H54 (cell line): Measurements from ENCODE around the gene SPRED1.

Source experiments
- DNase-seq: peaks from one replicate; pipeline ENCODE4 v3.0.0; 2011; ENCODE audit warnings: low spot score, mixed read lengths; ENCODE audit not compliant: insufficient read length
- FAIRE-seq: peaks from 3 replicates; lab custom pipeline; 2011; peaks lifted over from hg19 to GRCh38; lab: Jason Lieb, UNC
- POLR2A ChIP-seq: IDR thresholded peaks from 2 replicates; pipeline ENCODE4 v1.6.1; 2011; ENCODE audit warnings: low read depth, mild to moderate bottlenecking, low read length

The SPRED1 gene

GRCh38 chr15:38374556-38374955 lies 121.9 kb downstream of the SPRED1 start:
- FAIRE-seq (no peak), DNase-seq (no peak)
- TF ChIP-seq POLR2A: no peak

GRCh38 chr15:38376081-38376480 lies 123.4 kb downstream of the SPRED1 start:
- FAIRE-seq: no peak
- DNase-seq: no peak
- no peak for TF ChIP-seq POLR2A

GRCh38 chr15:38377636-38378035 lies 125.0 kb downstream of the SPRED1 start:
- FAIRE-seq (no peak), DNase-seq (no peak)
- no peak for TF ChIP-seq POLR2A

GRCh38 chr15:38378161-38378560 lies 125.5 kb downstream of the SPRED1 start:
- FAIRE-seq: no peak
- no peak for TF ChIP-seq POLR2A
- DNase-seq: no peak

GRCh38 chr15:38389924-38390542 lies 137.4 kb downstream of the SPRED1 start:
- FAIRE-seq: peak; percentile 94
- no peak for TF ChIP-seq POLR2A
- DNase-seq: peak; percentile 12

- TF ChIP-seq POLR2A: no peak
- FAIRE-seq: no peak
- DNase-seq: no peak
Measured at GRCh38 chr15:38391191-38391590, 138.6 kb downstream of the SPRED1 start.

GRCh38 chr15:38398134-38398533 lies 145.5 kb downstream of the SPRED1 start:
- DNase-seq (peak; percentile 41), FAIRE-seq (peak; percentile 99)

GRCh38 chr15:38401106-38401505 lies 148.5 kb downstream of the SPRED1 start:
- DNase-seq: no peak
- FAIRE-seq: no peak
- no peak for TF ChIP-seq POLR2A

More at GRCh38 chr15:38398134-38398533, 145.5 kb downstream of the SPRED1 start:
- no peak for TF ChIP-seq POLR2A

GRCh38 chr15:38401701-38402100 lies 149.1 kb downstream of the SPRED1 start:
- DNase-seq (no peak), FAIRE-seq (no peak)
- TF ChIP-seq POLR2A: no peak

- FAIRE-seq (no peak), DNase-seq (no peak)
- TF ChIP-seq POLR2A: no peak
Measured at GRCh38 chr15:38406436-38406835, 153.8 kb downstream of the SPRED1 start.
